ENCODE measurements around the gene TPRN. TPM values are rescaled to one million over a fixed set of nuclear protein-coding genes. Genes with fewer than 3 reads are reported as not detected.

The TPRN gene
- total RNA-seq, 2 donors from 2014 or later, result 90.0 to 91.3 TPM

DNA sequence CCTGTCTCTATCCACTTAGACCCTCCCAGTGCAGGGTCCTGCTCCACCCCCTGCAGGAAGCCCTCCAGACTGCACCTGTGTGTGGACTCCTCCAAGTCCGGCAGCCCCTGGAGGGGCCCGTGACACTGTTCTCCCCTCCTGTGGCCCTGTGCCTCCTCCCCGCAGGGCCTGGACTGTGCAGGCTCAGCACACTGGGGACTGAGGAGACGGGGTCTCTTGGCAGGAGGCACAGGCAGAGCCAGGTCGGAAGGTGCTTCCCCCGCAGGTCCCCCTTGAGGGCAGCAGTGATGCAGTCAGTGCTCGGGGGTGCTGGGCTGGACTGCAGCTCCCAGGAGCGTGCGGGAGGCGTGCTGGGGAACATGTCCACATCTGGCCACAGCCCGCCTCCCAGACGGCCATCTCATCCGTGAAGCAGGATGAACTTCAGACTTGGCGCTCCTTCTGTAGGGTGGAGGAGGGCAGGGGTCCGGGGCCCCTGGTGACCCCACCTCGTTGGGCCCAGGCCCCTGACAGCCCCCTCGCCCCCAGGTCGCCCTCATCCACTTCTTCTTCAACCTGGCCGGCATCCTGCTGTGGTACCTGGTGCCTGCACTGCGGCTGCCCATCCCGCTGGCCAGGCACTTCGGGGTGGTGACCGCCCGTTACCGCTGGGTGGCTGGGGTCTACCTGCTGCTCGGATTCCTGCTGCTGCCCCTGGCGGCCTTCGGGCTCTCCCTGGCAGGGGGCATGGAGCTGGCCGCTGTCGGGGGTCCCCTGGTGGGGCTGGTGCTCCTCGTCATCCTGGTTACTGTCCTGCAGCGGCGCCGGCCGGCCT is 35.1 kb upstream of the TPRN start:
- Histone ChIP-seq H3K36me3 (replicated peaks in 1 of 2; ENCODE audit: insufficient read depth in 1 of 2, low read depth in 2 of 2) (no peaks in the 10 kb centered on the region), H3K9me3 (no peaks in the 10 kb centered on the region), H3K27me3 (peaks cover 0 to 18% of the 10 kb centered on the region in 2 donors), H3K4me1 (peaks cover 37% of the 10 kb centered on the region), H3K4me3 (no peak overlapping the region), H3K27ac (no peak overlapping the region)
- ATAC-seq, result no peak
- TF ChIP-seq POLR2A (IDR thresholded peaks at IDR 0.05), result no peak
- TF ChIP-seq, protein P1, sequence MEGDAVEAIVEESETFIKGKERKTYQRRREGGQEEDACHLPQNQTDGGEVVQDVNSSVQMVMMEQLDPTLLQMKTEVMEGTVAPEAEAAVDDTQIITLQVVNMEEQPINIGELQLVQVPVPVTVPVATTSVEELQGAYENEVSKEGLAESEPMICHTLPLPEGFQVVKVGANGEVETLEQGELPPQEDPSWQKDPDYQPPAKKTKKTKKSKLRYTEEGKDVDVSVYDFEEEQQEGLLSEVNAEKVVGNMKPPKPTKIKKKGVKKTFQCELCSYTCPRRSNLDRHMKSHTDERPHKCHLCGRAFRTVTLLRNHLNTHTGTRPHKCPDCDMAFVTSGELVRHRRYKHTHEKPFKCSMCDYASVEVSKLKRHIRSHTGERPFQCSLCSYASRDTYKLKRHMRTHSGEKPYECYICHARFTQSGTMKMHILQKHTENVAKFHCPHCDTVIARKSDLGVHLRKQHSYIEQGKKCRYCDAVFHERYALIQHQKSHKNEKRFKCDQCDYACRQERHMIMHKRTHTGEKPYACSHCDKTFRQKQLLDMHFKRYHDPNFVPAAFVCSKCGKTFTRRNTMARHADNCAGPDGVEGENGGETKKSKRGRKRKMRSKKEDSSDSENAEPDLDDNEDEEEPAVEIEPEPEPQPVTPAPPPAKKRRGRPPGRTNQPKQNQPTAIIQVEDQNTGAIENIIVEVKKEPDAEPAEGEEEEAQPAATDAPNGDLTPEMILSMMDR (IDR thresholded peaks at IDR 0.05), result no peak
- DNase-seq, result no peak
- intact Hi-C loops (cut with DNase I), result no loop called here
- 64 to 68% methylated on average over 11 to 29 of the region's 35 CpGs for WGBS, 2 donors

DNA sequence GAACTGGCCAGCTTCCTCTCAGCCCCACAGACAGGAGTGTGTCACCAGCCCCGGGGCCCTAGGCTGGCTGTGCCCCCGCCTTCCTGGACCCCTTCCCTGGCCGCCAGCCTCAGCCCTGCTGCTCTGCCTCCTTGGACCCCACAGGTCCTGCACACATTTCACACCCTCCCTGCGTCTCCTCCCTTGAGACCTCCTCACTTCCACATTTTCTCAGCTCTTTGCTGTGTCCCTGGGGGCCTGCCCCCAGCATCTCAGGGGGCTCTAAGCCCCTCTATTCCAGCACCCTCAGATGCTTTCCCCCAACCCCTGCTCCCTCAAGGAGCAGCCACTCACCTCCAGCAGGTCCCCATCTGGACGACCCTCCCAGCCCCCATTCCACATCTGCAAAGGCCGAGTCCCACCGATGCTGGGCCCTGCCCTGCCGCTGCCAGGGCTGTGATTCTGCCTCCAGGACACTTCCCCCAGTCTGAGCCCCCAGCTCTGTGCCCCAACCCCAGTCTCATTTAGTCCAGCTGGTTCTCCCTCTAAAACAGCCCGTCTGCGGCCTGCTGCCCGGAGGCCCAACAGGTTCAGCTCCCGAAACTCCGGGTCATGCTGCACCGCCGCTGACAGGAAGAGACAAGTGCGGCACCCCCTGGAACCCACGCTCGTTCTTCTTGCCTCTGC is 34.4 kb upstream of the TPRN start:
- ATAC-seq (no peak), DNase-seq (no peak)
- no peak overlapping the region for H3K27ac ChIP-seq
- intact Hi-C loops (cut with DNase I), result loop anchor here (5.0 kb wide), 2 partner anchors 43 to 118 kb away; no protein-coding TSS in a partner anchor
- no peaks in the 10 kb centered on the region for H3K9me3 ChIP-seq
- TF ChIP-seq, protein P1 (IDR thresholded peaks at IDR 0.05), result no peak
- no peak for TF ChIP-seq POLR2A (IDR thresholded peaks at IDR 0.05)
- WGBS, 2 donors, result 72 to 80% methylated on average over 17 of the region's 18 CpGs
- no peak overlapping the region for H3K4me3 ChIP-seq
- H3K4me1 ChIP-seq, result peaks cover 37% of the 10 kb centered on the region
- peaks cover 0 to 25% of the 10 kb centered on the region in 2 donors for H3K27me3 ChIP-seq
- H3K36me3 ChIP-seq (replicated peaks in 1 of 2; ENCODE audit: insufficient read depth in 1 of 2, low read depth in 2 of 2), result no peaks in the 10 kb centered on the region

DNA sequence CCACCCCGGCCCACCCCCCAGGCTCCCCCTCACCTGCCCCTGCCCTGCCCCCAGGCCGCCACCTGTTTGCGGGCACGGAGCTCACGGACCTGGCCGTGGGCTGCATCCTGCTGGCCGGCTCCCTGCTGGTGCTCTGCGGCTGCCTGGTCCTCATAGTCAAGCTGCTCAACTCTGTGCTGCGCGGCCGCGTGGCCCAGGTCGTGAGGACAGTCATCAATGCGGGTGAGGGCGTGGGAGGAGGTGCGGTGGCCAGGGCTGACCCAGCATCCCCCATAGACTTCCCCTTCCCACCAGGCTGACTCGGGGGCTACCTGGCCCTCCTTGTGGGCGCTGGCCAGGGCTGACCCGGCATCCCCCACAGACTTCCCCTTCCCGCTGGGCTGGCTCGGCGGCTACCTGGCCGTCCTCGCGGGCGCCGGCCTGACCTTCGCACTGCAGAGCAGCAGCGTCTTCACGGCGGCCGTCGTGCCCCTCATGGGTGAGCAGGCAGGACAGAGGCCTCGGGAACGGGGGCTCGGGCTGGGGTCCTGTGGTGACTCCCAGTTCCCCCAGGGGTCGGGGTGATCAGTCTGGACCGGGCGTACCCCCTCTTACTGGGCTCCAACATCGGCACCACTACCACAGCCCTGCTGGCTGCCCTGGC is 33.6 kb upstream of the TPRN start:
- 36% methylated on average over 21 of the region's 40 CpGs; no CpG with 5 or more reads in 1 of the 2 donors for WGBS, 2 donors
- DNase-seq, result no peak
- H3K36me3 ChIP-seq (replicated peaks in 1 of 2; ENCODE audit: insufficient read depth in 1 of 2, low read depth in 2 of 2), result no peaks in the 10 kb centered on the region
- H3K9me3 ChIP-seq, result no peaks in the 10 kb centered on the region
- peaks cover 35% of the 10 kb centered on the region for H3K4me1 ChIP-seq
- intact Hi-C loops (cut with DNase I), result loop anchor here (5.0 kb wide), 2 partner anchors 42 to 117 kb away; no protein-coding TSS in a partner anchor
- no peak for ATAC-seq
- H3K27ac ChIP-seq, result no peak overlapping the region
- no peak for TF ChIP-seq POLR2A (IDR thresholded peaks at IDR 0.05)
- no peak overlapping the region for H3K4me3 ChIP-seq
- H3K27me3 ChIP-seq, result peaks cover 0 to 26% of the 10 kb centered on the region in 2 donors

DNA sequence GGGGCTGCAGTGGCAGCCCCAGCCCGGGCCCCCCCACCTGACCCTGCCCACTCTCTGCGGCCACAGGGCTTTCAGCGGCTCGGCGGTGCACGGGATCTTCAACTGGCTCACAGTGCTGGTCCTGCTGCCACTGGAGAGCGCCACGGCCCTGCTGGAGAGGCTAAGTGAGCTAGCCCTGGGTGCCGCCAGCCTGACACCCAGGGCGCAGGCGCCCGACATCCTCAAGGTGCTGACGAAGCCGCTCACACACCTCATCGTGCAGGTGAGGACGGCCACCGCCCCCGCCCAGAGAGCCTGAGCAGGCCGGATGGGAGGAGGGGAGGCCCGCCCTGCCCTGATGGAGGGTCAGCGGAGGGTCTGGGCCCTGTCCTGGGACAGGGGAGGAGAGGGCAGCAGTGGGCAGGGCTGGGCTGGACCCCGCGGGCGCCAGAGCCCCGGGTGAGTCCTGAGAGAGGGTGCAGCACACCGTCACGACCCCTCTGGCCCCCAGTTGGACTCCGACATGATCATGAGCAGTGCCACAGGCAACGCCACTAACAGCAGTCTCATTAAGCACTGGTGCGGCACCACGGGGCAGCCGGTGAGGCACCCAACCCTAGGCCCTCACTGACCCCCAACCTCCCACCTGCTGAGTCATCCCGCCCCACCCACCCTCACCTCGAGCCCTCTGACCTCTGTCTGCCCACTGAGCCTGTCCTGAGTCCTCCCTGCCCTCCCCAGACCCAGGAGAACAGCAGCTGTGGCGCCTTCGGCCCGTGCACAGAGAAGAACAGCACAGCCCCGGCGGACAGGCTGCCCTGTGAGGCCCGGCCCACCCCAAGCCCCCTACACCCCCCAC is 32.8 kb upstream of the TPRN start:
- no peaks in the 10 kb centered on the region for H3K36me3 ChIP-seq (replicated peaks in 1 of 2; ENCODE audit: insufficient read depth in 1 of 2, low read depth in 2 of 2)
- no peak overlapping the region for H3K27ac ChIP-seq
- no peak for DNase-seq
- H3K4me3 ChIP-seq, result no peak overlapping the region
- intact Hi-C loops (cut with DNase I), result loop anchor here (5.0 kb wide), 2 partner anchors 41 to 116 kb away; no protein-coding TSS in a partner anchor
- 60 to 69% methylated on average over 15 to 40 of the region's 40 CpGs for WGBS, 2 donors
- TF ChIP-seq, protein P1 (IDR thresholded peaks at IDR 0.05), result no peak
- no peak for TF ChIP-seq POLR2A (IDR thresholded peaks at IDR 0.05)
- H3K27me3 ChIP-seq, result peaks cover 0 to 26% of the 10 kb centered on the region in 2 donors
- ATAC-seq, result no peak
- peaks cover 29% of the 10 kb centered on the region for H3K4me1 ChIP-seq
- H3K9me3 ChIP-seq, result no peaks in the 10 kb centered on the region

All from body of pancreas (tissue), 4 donors.